T-helper 1 cell treated with Interleukin-12 subunit alpha and Interleukin-12 subunit beta and Interleukin-4 antibody, amounts not matched to agents 30 μg/mL and 1 μg/mL, for 36 hours (primary cell): Measurements from ENCODE around the gene SRRM2.

Experiments
- H3K27ac Mint-ChIP-seq: one replicate; pipeline ENCODE4 v1.8.0; 2021; ENCODE audit warnings: mild to moderate bottlenecking, mixed read lengths
- H3K27me3 Mint-ChIP-seq: one replicate; pipeline ENCODE4 v1.8.0; 2021; ENCODE audit warnings: low read depth, mixed read lengths
- H3K36me3 Mint-ChIP-seq: one replicate; pipeline ENCODE4 v1.8.0; 2021; ENCODE audit warnings: low read depth, mixed read lengths
- H3K4me1 Mint-ChIP-seq: one replicate; pipeline ENCODE4 v1.8.0; 2021; ENCODE audit warnings: low read depth, mixed read lengths
- H3K4me3 Mint-ChIP-seq: one replicate; pipeline ENCODE4 v1.8.0; 2021; ENCODE audit warnings: mild to moderate bottlenecking, moderate library complexity, mixed read lengths
- H3K9me3 Mint-ChIP-seq: one replicate; pipeline ENCODE4 v1.8.0; 2021; ENCODE audit warnings: mixed read lengths

Gene SRRM2

DNA sequence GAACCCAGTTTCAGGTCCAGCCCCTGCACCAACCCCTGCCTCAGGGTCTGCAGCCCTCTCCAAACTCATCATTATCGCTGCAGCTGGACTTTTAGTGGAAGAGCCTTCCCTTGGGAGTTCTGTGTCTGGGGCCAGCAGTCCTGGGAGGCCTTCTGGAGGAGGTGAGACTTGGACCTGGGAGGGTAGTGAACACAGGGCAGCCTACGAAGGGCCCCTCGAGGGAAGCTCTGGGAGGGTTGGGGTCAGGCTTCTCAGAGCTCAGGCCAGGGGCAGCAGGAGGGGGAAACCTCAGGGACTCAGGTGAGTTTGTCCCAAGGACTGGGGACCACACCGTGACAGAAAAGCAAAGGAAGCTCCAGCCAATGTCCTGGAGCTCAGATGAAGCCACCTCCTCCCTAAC is 11.3 kb upstream of the SRRM2 start:
- Mint-ChIP-seq H3K27me3 (no peaks in the 10 kb centered on the region), H3K4me1 (peaks cover 2% of the 10 kb centered on the region), H3K27ac (no peak overlapping the region), H3K36me3 (no peaks in the 10 kb centered on the region), H3K9me3 (no peaks in the 10 kb centered on the region), H3K4me3 (no peak overlapping the region)

DNA sequence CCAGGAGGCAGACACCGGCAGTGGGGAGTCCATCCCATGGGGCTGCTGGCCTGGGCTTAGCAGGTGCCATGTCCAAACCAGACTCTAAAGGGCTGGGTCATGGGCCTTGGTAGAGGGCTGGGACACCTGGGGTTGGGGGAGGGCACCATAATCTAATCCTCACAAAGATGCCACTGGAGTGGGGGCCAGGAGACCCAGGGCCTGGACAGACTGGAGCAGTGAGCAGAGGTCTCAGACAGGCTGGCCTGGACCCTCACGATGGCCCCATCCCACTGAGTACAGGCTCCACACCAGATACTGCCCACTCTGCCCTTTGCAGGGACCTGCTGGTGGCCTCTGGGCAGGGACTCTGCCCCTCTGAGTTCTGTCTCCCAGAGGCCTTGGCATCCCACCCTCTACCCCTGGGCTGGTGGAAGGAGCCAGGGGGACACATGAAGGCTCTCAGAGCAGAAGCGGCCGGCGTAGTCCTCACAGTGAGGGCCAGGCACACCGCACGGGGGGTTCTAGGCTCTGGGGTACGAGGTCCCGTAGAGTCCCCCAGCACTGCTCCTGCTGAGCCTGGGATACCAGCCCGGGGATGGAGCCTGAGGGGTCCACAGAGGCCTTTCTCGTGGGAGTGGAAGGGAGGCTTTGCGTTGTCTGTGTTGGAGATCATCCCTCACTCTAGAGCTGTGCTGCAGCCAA is 10.0 kb upstream of the SRRM2 start:
- no peaks in the 10 kb centered on the region for H3K9me3 Mint-ChIP-seq
- H3K27me3 Mint-ChIP-seq = no peaks in the 10 kb centered on the region
- H3K36me3 Mint-ChIP-seq = no peaks in the 10 kb centered on the region
- peaks cover 2% of the 10 kb centered on the region for H3K4me1 Mint-ChIP-seq
- H3K4me3 Mint-ChIP-seq = no peak overlapping the region
- H3K27ac Mint-ChIP-seq = no peak overlapping the region

DNA sequence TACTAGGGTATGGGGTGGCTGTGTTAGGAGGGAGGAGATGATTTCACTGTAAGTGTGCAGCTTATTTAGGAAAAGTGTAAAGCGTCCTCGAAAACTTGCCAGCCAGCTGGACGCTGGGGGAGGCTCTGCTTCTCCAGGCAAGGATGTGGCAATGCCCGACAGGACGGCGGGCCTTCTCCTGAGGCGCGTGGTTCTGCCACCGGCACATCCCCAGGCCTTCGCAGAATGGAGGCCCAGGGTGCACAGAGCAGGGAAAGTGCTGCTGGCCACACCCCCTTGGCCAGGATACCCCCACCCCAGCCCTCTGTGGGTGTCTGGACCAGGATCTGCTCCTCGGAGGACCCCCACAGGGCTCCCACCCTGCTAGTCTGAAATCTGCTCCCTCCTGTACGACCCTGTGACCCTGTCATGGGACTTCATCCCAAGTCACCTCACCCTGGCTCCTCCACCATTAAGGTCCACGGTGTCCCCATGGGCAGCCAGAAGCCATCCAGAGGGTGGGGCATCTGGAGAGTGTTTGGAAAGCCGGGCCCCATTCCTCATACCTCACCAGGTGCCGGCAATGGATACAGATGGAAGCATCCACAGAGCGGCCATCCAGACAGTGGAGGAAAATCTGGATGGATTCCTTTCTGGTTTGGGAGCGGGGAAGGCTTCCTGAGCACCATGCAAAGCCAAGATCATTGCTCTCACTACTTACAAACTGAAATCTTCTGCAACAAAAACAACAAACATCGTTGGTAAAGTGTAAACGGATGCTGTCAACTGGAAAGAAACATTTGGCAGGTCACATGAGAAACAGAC is 9.2 kb upstream of the SRRM2 start:
- no peaks in the 10 kb centered on the region for H3K9me3 Mint-ChIP-seq
- no peak overlapping the region for H3K27ac Mint-ChIP-seq
- no peaks in the 10 kb centered on the region for H3K36me3 Mint-ChIP-seq
- no peak overlapping the region for H3K4me3 Mint-ChIP-seq
- H3K27me3 Mint-ChIP-seq = no peaks in the 10 kb centered on the region
- H3K4me1 Mint-ChIP-seq = peaks cover 2% of the 10 kb centered on the region

DNA sequence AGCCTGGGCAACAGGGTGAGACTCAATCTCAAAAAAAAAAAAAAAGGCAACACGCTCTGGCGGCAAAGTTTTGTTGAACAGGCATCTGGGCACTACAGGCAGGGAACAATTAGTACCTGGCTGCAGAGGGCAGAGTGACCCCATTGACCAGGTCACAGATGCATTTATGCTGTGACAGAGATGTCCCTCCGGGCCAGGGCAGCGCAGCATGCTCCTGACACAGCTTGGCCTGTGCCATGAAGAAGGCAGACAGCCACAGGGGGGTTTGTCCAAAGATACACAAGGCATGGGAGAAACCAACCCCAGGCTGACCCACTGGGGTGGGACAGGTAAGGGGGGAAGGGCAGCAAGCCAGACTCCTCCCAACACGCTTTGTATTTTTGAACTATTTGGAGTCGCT is 7.7 kb upstream of the SRRM2 start:
- H3K27me3 Mint-ChIP-seq = no peaks in the 10 kb centered on the region

DNA sequence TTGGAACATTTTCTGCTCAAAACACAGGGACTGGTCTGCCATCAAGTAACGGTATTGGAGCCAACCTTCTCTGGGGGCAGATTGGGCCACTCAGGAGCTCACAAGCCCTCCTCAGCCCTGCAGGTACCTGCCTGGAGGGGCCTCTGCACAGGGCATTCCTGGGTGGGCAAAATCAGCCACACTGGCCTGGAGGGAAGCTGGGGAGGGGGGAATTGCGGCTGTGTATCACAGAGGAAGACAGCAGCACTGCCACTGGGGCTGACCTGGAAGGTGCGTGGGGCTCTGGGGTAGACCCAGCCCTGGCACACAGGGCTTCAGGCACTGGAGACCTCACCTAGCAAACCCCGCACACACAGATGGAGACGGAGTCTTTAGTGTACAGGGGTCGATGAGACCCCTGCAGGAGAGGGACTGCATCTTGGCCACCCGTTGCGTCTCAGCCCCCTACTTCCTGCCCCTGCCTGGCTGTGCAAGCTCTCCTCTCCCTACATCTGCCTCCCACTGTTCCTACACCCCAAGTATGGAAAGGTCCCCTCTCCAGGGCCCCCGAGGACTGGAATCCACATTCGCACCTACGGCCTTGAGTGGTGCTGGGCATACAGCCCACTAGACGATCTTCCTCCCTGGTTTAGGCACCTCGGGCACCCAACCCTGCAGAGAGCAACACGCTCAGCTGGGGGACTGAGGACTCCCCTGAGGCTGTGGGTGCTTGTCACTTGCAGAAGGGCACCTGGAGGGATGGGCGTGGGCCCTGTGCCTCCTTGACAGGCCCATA is 7.1 kb upstream of the SRRM2 start:
- no peaks in the 10 kb centered on the region for H3K36me3 Mint-ChIP-seq
- no peak overlapping the region for H3K27ac Mint-ChIP-seq

More for the DNA sequence above, 7.7 kb upstream of the SRRM2 start:
- H3K27ac Mint-ChIP-seq = no peak overlapping the region
- no peaks in the 10 kb centered on the region for H3K36me3 Mint-ChIP-seq
- H3K9me3 Mint-ChIP-seq = no peaks in the 10 kb centered on the region
- no peak overlapping the region for H3K4me3 Mint-ChIP-seq
- H3K4me1 Mint-ChIP-seq = peaks cover 6% of the 10 kb centered on the region

DNA sequence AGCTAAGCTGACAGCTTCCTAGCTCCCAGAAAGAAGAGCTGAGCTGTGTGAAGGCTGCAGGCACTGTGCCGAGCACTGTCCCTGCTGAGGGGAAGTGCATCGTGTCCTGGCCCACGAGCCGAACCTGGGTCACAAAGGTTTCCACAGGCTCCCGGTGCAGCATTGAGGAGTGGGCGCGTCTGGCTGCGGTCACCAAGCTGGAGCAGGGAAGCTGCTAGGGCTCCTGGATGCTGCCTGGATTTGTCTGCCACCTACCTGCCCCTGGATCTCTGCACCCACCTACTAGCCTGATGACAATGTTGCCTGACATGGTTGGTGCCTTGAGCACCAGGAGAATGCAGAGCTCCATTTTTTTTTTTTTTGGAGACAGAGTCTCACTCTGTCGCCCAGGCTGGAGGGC is 6.5 kb upstream of the SRRM2 start:
- Mint-ChIP-seq H3K4me3 (no peak overlapping the region), H3K4me1 (peaks cover 13% of the 10 kb centered on the region), H3K9me3 (no peaks in the 10 kb centered on the region), H3K27me3 (no peaks in the 10 kb centered on the region), H3K36me3 (no peaks in the 10 kb centered on the region), H3K27ac (no peak overlapping the region)

More for the DNA sequence above, 7.1 kb upstream of the SRRM2 start:
- no peaks in the 10 kb centered on the region for H3K27me3 Mint-ChIP-seq
- H3K4me1 Mint-ChIP-seq = peaks cover 11% of the 10 kb centered on the region
- no peak overlapping the region for H3K4me3 Mint-ChIP-seq
- no peaks in the 10 kb centered on the region for H3K9me3 Mint-ChIP-seq

DNA sequence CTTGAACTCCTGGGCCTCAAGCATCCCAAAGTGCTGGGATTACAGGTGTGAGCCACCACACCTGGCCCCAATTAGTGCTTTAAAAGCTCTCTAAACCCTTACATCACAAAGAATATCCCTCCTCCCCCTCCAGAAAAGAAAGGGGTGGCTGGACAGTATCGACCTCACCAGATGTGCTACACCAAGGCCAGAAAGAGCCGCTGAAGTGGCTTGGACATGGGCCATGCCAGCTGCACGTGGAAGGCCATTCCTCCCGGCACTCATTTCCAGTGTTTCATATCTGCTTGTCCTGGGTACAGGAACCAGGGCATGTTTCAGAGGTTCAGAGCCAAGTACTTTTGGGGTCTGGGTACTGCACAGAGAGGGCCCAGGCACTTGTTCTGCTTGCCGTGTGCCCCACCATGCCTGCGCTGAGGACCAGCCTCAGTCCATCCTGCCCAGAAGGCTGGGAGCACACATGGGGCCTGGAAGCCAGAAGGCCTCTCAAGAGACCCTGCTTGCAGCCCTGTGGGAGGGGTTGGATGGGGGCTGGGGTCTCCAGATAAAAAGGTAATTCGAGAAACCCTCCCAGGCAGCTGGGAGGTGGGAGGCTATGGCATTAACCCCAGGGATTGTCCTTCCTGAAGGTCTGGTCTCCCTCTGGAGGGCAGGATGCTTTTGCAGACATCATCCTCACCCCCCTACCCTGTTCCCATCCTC is 3.5 kb upstream of the SRRM2 start:
- Mint-ChIP-seq H3K4me1 (peaks cover 20% of the 10 kb centered on the region), H3K27me3 (no peaks in the 10 kb centered on the region), H3K9me3 (no peaks in the 10 kb centered on the region), H3K4me3 (no peak overlapping the region), H3K27ac (no peak overlapping the region), H3K36me3 (peaks cover 3% of the 10 kb centered on the region)

DNA sequence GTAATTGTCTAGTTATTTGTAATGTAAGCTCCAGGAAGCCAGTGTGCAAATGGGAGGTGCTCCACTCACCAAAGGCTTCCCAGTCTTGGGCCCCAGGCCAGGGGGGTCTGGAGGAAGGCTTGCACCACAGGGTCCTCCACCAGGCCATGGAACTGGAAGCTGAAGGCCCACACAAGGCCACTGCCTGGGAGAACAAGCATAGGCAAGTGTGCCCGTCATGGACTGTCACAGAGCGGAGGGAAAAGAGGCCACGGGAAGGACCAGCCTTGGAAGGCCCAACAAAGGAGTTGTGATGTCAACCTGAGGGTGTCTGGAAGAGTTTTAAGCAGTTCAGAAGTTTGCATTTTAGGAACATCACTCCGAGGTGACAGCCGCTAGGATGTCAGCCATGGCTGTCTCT is 3.0 kb upstream of the SRRM2 start:
- peaks cover 8% of the 10 kb centered on the region for H3K36me3 Mint-ChIP-seq
- no peaks in the 10 kb centered on the region for H3K27me3 Mint-ChIP-seq
- H3K4me3 Mint-ChIP-seq = no peak overlapping the region

DNA sequence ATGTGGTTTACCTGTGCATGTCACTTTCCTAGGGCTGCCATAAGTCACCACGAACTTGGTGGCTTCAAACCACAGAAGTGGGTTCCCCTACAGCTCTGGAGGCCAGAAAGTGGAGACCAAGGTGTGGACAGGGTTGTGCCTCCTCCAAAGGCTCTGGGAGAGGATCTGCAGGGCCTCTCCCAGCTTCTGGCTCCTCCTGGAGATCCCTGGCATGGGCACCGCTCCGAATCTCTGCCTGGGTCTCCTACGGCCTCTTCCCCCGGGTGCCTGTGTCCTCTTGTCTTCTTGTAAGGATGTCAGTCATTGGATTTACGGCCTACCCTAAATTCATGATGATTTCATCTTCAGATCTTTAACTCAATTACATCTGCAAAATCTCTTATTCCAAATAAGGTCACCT is 2.5 kb upstream of the SRRM2 start:
- peak overlapping the region; percentile 52 for H3K4me3 Mint-ChIP-seq
- H3K27me3 Mint-ChIP-seq = no peaks in the 10 kb centered on the region
- H3K9me3 Mint-ChIP-seq = no peaks in the 10 kb centered on the region
- H3K36me3 Mint-ChIP-seq = peaks cover 12% of the 10 kb centered on the region
- peaks cover 31% of the 10 kb centered on the region for H3K4me1 Mint-ChIP-seq
- no peak overlapping the region for H3K27ac Mint-ChIP-seq

More for the DNA sequence above, 3.0 kb upstream of the SRRM2 start:
- Mint-ChIP-seq H3K9me3 (no peaks in the 10 kb centered on the region), H3K27ac (no peak overlapping the region), H3K4me1 (peaks cover 26% of the 10 kb centered on the region)

DNA sequence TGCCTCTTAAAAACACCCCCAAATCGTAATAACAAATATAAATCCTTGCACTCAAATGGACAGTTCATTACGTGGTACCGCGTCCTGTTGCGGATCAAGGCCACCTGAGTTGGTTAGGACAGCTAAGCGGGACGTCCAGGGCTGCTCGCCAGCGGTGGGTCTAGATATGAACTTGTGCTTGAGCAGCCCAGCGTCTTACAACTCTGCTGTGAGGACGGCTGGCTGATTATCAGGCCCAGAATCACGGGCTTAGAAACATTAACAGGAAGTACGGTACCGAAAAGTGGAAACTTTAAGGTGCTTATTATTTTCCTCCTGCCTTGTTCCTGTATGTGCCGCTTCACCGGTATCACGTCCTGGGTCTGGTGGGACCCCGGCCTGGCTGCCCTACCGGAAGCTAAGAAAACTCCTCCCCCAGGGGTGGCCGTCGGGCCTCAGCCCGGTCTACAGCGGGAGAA is 832 bp upstream of the SRRM2 start:
- peak overlapping the region; percentile 96 for H3K27ac Mint-ChIP-seq
- H3K9me3 Mint-ChIP-seq = no peaks in the 10 kb centered on the region
- peaks cover 44% of the 10 kb centered on the region for H3K4me1 Mint-ChIP-seq
- no peaks in the 10 kb centered on the region for H3K27me3 Mint-ChIP-seq
- H3K36me3 Mint-ChIP-seq = peaks cover 23% of the 10 kb centered on the region
- peak overlapping the region; percentile 87 for H3K4me3 Mint-ChIP-seq

DNA sequence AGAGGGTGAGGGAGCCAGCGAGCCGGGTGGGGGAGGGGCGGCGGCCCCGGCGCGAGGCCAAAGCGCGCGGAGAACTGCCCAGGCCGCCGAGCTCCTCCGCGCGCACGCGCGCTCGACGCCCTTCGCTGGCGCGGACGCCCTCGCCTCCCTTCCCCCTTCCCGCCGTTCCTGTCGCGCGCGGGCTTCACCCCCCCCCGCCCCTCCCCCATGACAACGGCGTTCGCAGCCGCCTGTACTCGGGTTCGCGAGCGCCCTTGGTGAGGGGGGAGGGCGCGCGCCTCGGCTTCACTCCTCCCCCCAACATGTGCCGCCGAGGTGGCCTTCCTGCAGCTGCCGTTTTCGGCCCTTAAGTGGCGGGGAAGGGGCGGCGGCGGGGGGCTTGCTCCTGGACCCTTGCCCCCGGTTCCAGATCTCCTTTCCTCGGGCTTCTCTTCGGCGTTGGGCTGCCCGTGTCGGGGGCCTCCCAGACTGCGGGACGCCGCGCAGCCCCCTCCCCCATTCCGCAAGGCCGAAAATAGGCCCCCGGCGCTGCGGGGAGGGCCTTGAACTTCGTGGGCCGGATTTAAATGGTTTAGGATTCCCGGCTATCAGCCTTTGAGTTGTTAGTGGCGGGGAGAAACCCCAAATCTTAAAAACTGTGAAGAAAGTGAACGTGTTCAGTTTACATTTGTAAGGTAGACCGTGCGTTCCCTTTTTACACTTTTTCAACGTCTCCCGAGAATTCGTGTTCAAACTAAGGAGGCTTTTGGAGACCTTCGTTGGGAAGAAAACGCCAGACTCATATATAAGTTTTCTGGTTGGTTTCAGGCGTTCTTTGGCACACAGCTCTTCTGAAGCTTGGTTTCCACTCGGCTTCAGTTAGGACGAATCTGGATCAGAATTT is 653 bp downstream of the SRRM2 start:
- Mint-ChIP-seq H3K36me3 (peaks cover 36% of the 10 kb centered on the region), H3K9me3 (no peaks in the 10 kb centered on the region), H3K4me3 (peak overlapping the region; percentile 88), H3K27ac (peak overlapping the region; percentile 75), H3K27me3 (no peaks in the 10 kb centered on the region), H3K4me1 (peaks cover 53% of the 10 kb centered on the region)

DNA sequence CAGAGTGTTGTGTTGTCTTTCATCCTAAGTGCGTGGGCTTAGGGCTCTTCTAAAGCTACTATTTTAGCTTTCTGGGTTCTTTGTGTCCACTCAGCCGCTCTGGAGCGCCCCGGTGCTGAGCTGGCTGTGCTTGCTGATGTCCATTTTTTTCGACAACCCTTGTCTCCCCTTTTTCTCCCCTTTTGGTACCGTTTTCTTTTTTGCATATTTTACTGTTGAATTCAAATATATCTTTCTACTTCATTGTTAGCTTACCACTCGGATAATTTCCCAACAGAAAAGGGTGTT is 1.2 kb downstream of the SRRM2 start:
- peaks cover 53% of the 10 kb centered on the region for H3K4me1 Mint-ChIP-seq
- no peaks in the 10 kb centered on the region for H3K27me3 Mint-ChIP-seq
- H3K4me3 Mint-ChIP-seq = peak overlapping the region; percentile 88
- peak overlapping the region; percentile 75 for H3K27ac Mint-ChIP-seq
- peaks cover 42% of the 10 kb centered on the region for H3K36me3 Mint-ChIP-seq
- no peaks in the 10 kb centered on the region for H3K9me3 Mint-ChIP-seq

DNA sequence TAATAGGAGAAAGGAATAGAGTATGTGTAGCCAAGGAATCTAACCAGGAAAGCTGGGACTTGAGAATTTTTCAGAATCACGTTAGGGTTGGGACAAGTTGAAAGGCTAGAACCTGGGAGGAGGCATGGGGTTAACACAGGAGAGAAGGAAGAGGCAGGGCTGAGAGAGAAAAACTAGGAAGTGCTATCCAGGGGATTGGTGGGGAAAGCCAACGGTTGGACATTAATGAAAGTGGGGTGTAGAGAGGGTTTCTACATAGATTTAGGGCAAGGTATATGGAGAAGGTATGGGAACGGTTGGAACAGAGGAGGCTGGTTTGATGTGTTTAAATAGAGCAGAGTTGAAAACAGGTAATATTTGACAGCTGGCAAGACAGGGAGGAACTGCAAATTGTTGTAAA is 2.7 kb downstream of the SRRM2 start:
- Mint-ChIP-seq H3K36me3 (peaks cover 54% of the 10 kb centered on the region), H3K4me1 (peaks cover 55% of the 10 kb centered on the region), H3K9me3 (no peaks in the 10 kb centered on the region), H3K27me3 (no peaks in the 10 kb centered on the region), H3K4me3 (peak overlapping the region; percentile 88), H3K27ac (peak overlapping the region; percentile 55)
